A204.1 (cell line): Measurements from ENCODE around the gene VTI1A.

Experiments
- FAIRE-seq: peaks from 2 replicates; lab custom pipeline; 2012; peaks lifted over from hg19 to GRCh38; lab: Jason Lieb, UNC

The VTI1A gene

GRCh38 chr10:112548535-112549276, 101.7 kb downstream of the VTI1A start:
- FAIRE-seq: no peak

GRCh38 chr10:112552593-112553110, 105.6 kb downstream of the VTI1A start:
- FAIRE-seq: no peak

GRCh38 chr10:112553315-112553714, 106.3 kb downstream of the VTI1A start:
- no peak for FAIRE-seq

GRCh38 chr10:112554263-112554662, 107.2 kb downstream of the VTI1A start:
- FAIRE-seq: no peak

- no peak for FAIRE-seq
These were observed 110.2 kb downstream of the VTI1A start for GRCh38 chr10:112557197-112557596.

GRCh38 chr10:112558476-112559142, 111.6 kb downstream of the VTI1A start:
- no peak for FAIRE-seq

- FAIRE-seq: no peak
These were observed 112.3 kb downstream of the VTI1A start for GRCh38 chr10:112559349-112559748.

GRCh38 chr10:112562122-112562521, 115.1 kb downstream of the VTI1A start:
- no peak for FAIRE-seq

- no peak for FAIRE-seq
These were observed 116.0 kb downstream of the VTI1A start for GRCh38 chr10:112562809-112563663.

GRCh38 chr10:112564337-112564736, 117.3 kb downstream of the VTI1A start:
- no peak for FAIRE-seq

- FAIRE-seq: peak; percentile 99
These were observed 118.5 kb downstream of the VTI1A start for GRCh38 chr10:112565434-112566053.

GRCh38 chr10:112570585-112570984, 123.6 kb downstream of the VTI1A start:
- no peak for FAIRE-seq

- FAIRE-seq: no peak
These were observed 132.6 kb downstream of the VTI1A start for GRCh38 chr10:112579578-112579977.

- FAIRE-seq: no peak
These were observed 133.3 kb downstream of the VTI1A start for GRCh38 chr10:112580267-112580666.

- FAIRE-seq: no peak
These were observed 134.9 kb downstream of the VTI1A start for GRCh38 chr10:112581921-112582320.

GRCh38 chr10:112583236-112583939, 136.4 kb downstream of the VTI1A start:
- no peak for FAIRE-seq

- no peak for FAIRE-seq
These were observed 137.3 kb downstream of the VTI1A start for GRCh38 chr10:112584276-112584675.

GRCh38 chr10:112585126-112585525, 138.1 kb downstream of the VTI1A start:
- no peak for FAIRE-seq

GRCh38 chr10:112585960-112586359, 138.9 kb downstream of the VTI1A start:
- FAIRE-seq: no peak

- no peak for FAIRE-seq
These were observed 140.7 kb downstream of the VTI1A start for GRCh38 chr10:112587729-112588128.

- FAIRE-seq: peak; percentile 11
These were observed 141.4 kb downstream of the VTI1A start for GRCh38 chr10:112588225-112588990.
